Transverse colon (tissue), 4 donors: ENCODE measurements around the gene PLCD3.

Experiments used
- CTCF ChIP-seq, 5 experiments: fragments of 200-600 bp in 3 of 5; fragments of 450-650 bp in 2 of 5; sonication (generic) in 3 of 5; IDR thresholded peaks; 1 replicate in 2 of 5; 2 replicates in 3 of 5; pipeline ENCODE4 v1.5.1; 2016 to 2017; ENCODE audit warnings: antibody characterized with exemption in 5 of 5, inconsistent platforms in 3 of 5, mild to moderate bottlenecking in 2 of 5, moderate library complexity in 1 of 5
- POLR2A ChIP-seq: fragments of 450-650 bp; IDR thresholded peaks from one replicate; pipeline ENCODE4 v1.6.1; 2016; ENCODE audit warnings: antibody characterized with exemption, mild to moderate bottlenecking, moderate library complexity
- POLR2AphosphoS5 ChIP-seq, 3 donors: sonication (generic); formaldehyde crosslinking; IDR thresholded peaks; one replicate each; pipeline ENCODE4 v1.6.1; 2016; ENCODE audit warnings: antibody characterized with exemption in 3 of 3

- TF ChIP-seq CTCF (IDR thresholded peaks at IDR 0.05) (no peak), POLR2A (no peak), POLR2AphosphoS5 (IDR thresholded peaks at IDR 0.05) (no peak)
Observed at GRCh38 chr17:45128331-45128730, 4.0 kb downstream of the PLCD3 start.
